Superior temporal gyrus (tissue), 1 donor: Measurements from ENCODE around the gene HEATR1.
A peak's percentile ranks its signal among the peaks of the same experiment; 100 is the strongest.
"Not testable (repeated sequence)": the region's sequence is repeated elsewhere in the genome, so short reads cannot be mapped to it uniquely, and the experiment has no call there.

ENCODE experiments used
- DNase-seq: peaks from one replicate; pipeline ENCODE4 v3.0.0-alpha.2; 2016; ENCODE audit errors: extremely low spot score

Gene HEATR1

GRCh38 chr1:236509647-236510401, 94.5 kb downstream of the HEATR1 start:
- no peak for DNase-seq

- DNase-seq: no peak
These were observed 95.1 kb downstream of the HEATR1 start for GRCh38 chr1:236509203-236509602.

GRCh38 chr1:236508593-236509027, 95.7 kb downstream of the HEATR1 start:
- DNase-seq: no peak

- peak; percentile 53 for DNase-seq
These were observed 97.2 kb downstream of the HEATR1 start for GRCh38 chr1:236507022-236507700.

GRCh38 chr1:236504338-236504737, 100.0 kb downstream of the HEATR1 start:
- DNase-seq: not testable (repeated sequence)

- peak; percentile 37 for DNase-seq
These were observed 101.2 kb downstream of the HEATR1 start for GRCh38 chr1:236502972-236503639.

GRCh38 chr1:236502579-236502971, 101.7 kb downstream of the HEATR1 start:
- DNase-seq: no peak

GRCh38 chr1:236501093-236501492, 103.2 kb downstream of the HEATR1 start:
- no peak for DNase-seq
